ENCODE measurements around the gene ATP8A2. TPM values are rescaled to one million over a fixed set of nuclear protein-coding genes. Genes with fewer than 3 reads are reported as not detected.

The ATP8A2 gene
- total RNA-seq, 3 donors from 2014 or later (not counting 1 experiment from before 2014, with no cell fraction given) = 0.43 to 0.68 (median 0.59) TPM

- Mint-ChIP-seq H3K4me1 (no peaks in the 10 kb centered on the region), H3K9me3 (no peaks in the 10 kb centered on the region), H3K4me3 (no peak overlapping the region), H3K27ac (no peak overlapping the region), H3K36me3 (no peaks in the 10 kb centered on the region), H3K27me3 (ENCODE audit: low read depth in 2 of 2) (peaks cover 11 to 13% of the 10 kb centered on the region in 2 donors)
- DNase-seq (no peak), ATAC-seq (no peak)
- no peaks in the 10 kb centered on the region for H3K36me3 ChIP-seq (ENCODE audit: control insufficient read depth, insufficient read depth, low read length)
- no peak overlapping the region for H3K27ac ChIP-seq (ENCODE audit: low read length)
- intact Hi-C loops (cut with micrococcal nuclease) = no loop called here
- TF ChIP-seq, protein P1, sequence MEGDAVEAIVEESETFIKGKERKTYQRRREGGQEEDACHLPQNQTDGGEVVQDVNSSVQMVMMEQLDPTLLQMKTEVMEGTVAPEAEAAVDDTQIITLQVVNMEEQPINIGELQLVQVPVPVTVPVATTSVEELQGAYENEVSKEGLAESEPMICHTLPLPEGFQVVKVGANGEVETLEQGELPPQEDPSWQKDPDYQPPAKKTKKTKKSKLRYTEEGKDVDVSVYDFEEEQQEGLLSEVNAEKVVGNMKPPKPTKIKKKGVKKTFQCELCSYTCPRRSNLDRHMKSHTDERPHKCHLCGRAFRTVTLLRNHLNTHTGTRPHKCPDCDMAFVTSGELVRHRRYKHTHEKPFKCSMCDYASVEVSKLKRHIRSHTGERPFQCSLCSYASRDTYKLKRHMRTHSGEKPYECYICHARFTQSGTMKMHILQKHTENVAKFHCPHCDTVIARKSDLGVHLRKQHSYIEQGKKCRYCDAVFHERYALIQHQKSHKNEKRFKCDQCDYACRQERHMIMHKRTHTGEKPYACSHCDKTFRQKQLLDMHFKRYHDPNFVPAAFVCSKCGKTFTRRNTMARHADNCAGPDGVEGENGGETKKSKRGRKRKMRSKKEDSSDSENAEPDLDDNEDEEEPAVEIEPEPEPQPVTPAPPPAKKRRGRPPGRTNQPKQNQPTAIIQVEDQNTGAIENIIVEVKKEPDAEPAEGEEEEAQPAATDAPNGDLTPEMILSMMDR (IDR thresholded peaks at IDR 0.05) = no peak
- H3K27me3 ChIP-seq (ENCODE audit: control insufficient read depth, insufficient read depth, low read length) = no peaks in the 10 kb centered on the region
- H3K4me3 ChIP-seq (ENCODE audit: low read length) = no peak overlapping the region
- 88% methylated on average over 2 of the region's 2 CpGs for WGBS (ENCODE audit: insufficient coverage)
- H3K9me3 ChIP-seq (ENCODE audit: control insufficient read depth, insufficient read depth, low read length) = no peaks in the 10 kb centered on the region
- H3K4me1 ChIP-seq (ENCODE audit: control insufficient read depth, insufficient read depth, low read length) = no peaks in the 10 kb centered on the region
These were observed 317.8 kb downstream of the ATP8A2 start for GRCh38 chr13:25689539-25689938.

- intact Hi-C loops (cut with micrococcal nuclease) = no loop called here
- TF ChIP-seq, protein P1 (IDR thresholded peaks at IDR 0.05) = no peak
- Mint-ChIP-seq H3K4me3 (no peak overlapping the region), H3K9me3 (no peaks in the 10 kb centered on the region), H3K27ac (no peak overlapping the region), H3K4me1 (no peaks in the 10 kb centered on the region), H3K27me3 (ENCODE audit: low read depth in 2 of 2) (peaks cover 11 to 17% of the 10 kb centered on the region in 2 donors), H3K36me3 (no peaks in the 10 kb centered on the region)
- no peak overlapping the region for H3K27ac ChIP-seq (ENCODE audit: low read length)
- H3K4me1 ChIP-seq (ENCODE audit: control insufficient read depth, insufficient read depth, low read length) = no peaks in the 10 kb centered on the region
- no peak overlapping the region for H3K4me3 ChIP-seq (ENCODE audit: low read length)
- no peaks in the 10 kb centered on the region for H3K9me3 ChIP-seq (ENCODE audit: control insufficient read depth, insufficient read depth, low read length)
- WGBS (ENCODE audit: insufficient coverage) = 83% methylated on average over 1 of the region's 2 CpGs
- no peaks in the 10 kb centered on the region for H3K27me3 ChIP-seq (ENCODE audit: control insufficient read depth, insufficient read depth, low read length)
- no peak for ATAC-seq
- no peaks in the 10 kb centered on the region for H3K36me3 ChIP-seq (ENCODE audit: control insufficient read depth, insufficient read depth, low read length)
- DNase-seq = no peak
These were observed 318.8 kb downstream of the ATP8A2 start for GRCh38 chr13:25690582-25690981.

- H3K27me3 ChIP-seq (ENCODE audit: control insufficient read depth, insufficient read depth, low read length) = no peaks in the 10 kb centered on the region
- no peaks in the 10 kb centered on the region for H3K36me3 Mint-ChIP-seq
- H3K4me3 Mint-ChIP-seq = no peak overlapping the region
- no peaks in the 10 kb centered on the region for H3K9me3 ChIP-seq (ENCODE audit: control insufficient read depth, insufficient read depth, low read length)
- H3K4me3 ChIP-seq (ENCODE audit: low read length) = no peak overlapping the region
- no peak overlapping the region for H3K27ac ChIP-seq (ENCODE audit: low read length)
- H3K27me3 Mint-ChIP-seq (ENCODE audit: low read depth in 2 of 2) = peaks cover 11 to 24% of the 10 kb centered on the region in 2 donors
- TF ChIP-seq, protein P1 (IDR thresholded peaks at IDR 0.05) = no peak
- no peaks in the 10 kb centered on the region for H3K36me3 ChIP-seq (ENCODE audit: control insufficient read depth, insufficient read depth, low read length)
- ATAC-seq = no peak
- WGBS (ENCODE audit: insufficient coverage) = 100% methylated on average over 1 of the region's 2 CpGs
- no peak for DNase-seq
- intact Hi-C loops (cut with micrococcal nuclease) = no loop called here
- no peaks in the 10 kb centered on the region for H3K9me3 Mint-ChIP-seq
- no peaks in the 10 kb centered on the region for H3K4me1 Mint-ChIP-seq
- no peaks in the 10 kb centered on the region for H3K4me1 ChIP-seq (ENCODE audit: control insufficient read depth, insufficient read depth, low read length)
- no peak overlapping the region for H3K27ac Mint-ChIP-seq
These were observed 319.9 kb downstream of the ATP8A2 start for GRCh38 chr13:25691654-25692053.

DNA sequence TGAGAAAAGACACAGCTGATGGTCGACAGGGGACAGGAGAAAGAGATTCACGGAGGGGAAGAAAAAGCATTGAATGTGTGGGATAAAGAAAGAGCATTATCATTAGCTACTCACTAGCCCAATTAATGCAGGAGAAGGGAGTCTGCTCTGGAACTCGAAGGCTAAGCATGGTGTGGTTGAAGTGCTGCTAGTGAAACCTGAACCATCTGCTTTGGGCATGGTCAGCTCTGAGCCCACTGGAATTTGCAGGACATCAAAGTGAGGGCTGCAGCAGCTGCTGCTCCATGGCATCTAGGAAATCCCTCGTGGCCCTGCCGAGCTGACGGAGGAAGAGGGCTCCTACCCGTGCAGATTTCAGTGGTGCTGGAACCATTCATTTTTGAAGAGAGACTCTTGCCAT is 320.3 kb downstream of the ATP8A2 start:
- intact Hi-C loops (cut with micrococcal nuclease) = no loop called here
- TF ChIP-seq, protein P1 (IDR thresholded peaks at IDR 0.05) = no peak

More for the DNA sequence above, 320.3 kb downstream of the ATP8A2 start:
- Mint-ChIP-seq H3K27me3 (ENCODE audit: low read depth in 2 of 2) (peaks cover 11 to 26% of the 10 kb centered on the region in 2 donors), H3K36me3 (no peaks in the 10 kb centered on the region), H3K27ac (no peak overlapping the region), H3K9me3 (no peaks in the 10 kb centered on the region), H3K4me1 (no peaks in the 10 kb centered on the region), H3K4me3 (no peak overlapping the region)
- Histone ChIP-seq H3K4me3 (ENCODE audit: low read length) (no peak overlapping the region), H3K27ac (ENCODE audit: low read length) (no peak overlapping the region), H3K27me3 (ENCODE audit: control insufficient read depth, insufficient read depth, low read length) (no peaks in the 10 kb centered on the region), H3K4me1 (ENCODE audit: control insufficient read depth, insufficient read depth, low read length) (no peaks in the 10 kb centered on the region), H3K36me3 (ENCODE audit: control insufficient read depth, insufficient read depth, low read length) (no peaks in the 10 kb centered on the region), H3K9me3 (ENCODE audit: control insufficient read depth, insufficient read depth, low read length) (no peaks in the 10 kb centered on the region)
- DNase-seq (no peak), ATAC-seq (no peak)
- 73% methylated on average over 7 of the region's 7 CpGs for whole genome bisulfite sequencing (ENCODE audit: insufficient coverage)

All from natural killer cell (primary cell).